ENCODE data around the gene TBL3.
A peak's percentile ranks its signal among the peaks of the same experiment; 100 is the strongest.

TBL3 gene

DNA sequence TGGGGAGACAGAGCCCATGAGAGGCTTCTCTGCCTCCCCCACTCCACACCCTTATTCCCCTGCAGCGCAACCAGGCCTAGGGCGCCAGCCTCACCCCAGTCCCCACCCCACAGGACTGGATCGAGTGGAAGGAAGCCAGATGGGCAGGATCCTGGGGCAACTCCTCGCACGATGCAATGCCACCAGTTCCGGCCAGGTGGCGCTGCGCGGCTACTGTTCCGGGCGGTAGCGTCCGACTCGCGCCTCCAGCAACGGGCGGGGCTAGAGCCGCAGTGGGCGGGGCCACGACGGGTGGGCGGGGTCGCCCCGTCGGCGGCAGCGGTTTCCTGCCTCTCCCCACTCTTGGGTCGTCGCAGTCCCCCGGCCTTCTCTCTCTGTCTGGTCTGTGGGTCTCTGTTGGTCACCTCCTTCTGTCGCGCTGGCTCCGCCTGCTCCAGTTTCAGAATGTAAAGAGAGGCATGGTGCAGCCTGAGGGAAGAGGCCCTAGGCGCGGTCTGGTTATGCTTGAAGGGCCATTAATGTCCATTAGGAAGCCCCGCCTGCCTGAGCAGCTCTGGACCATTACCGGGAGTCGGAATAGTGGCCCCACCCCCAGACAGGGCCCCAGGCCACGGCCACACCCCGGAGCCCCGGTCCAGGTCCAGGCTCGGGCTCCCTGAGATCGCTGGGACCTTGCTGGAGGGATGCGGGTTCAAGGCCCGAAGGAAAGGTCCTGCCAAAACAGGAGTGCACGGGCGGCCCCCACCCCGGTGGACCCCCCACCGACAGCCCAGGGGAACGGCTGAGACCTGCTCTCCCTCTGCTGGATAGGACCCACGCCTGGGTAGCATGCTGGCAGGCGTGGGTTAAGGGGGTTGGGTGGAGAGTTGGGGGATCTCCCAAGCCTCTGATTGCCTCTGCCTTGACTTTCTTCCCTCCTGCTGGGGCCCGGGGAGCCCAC, 51.5 kb downstream of the TBL3 start:
- Histone ChIP-seq H3K9me3 (ENCODE audit: severe bottlenecking) (no peaks in the 10 kb centered on the region), H3K27ac (peak overlapping the region; percentile 66), H3K27me3 (ENCODE audit: insufficient read depth, low read depth, severe bottlenecking) (no peaks in the 10 kb centered on the region), H3K4me3 (ENCODE audit: low read depth, low read length) (peak overlapping the region; percentile 20), H3K36me3 (no peaks in the 10 kb centered on the region)
- DNase-seq: peak; percentile 91
- TF ChIP-seq, protein P1, sequence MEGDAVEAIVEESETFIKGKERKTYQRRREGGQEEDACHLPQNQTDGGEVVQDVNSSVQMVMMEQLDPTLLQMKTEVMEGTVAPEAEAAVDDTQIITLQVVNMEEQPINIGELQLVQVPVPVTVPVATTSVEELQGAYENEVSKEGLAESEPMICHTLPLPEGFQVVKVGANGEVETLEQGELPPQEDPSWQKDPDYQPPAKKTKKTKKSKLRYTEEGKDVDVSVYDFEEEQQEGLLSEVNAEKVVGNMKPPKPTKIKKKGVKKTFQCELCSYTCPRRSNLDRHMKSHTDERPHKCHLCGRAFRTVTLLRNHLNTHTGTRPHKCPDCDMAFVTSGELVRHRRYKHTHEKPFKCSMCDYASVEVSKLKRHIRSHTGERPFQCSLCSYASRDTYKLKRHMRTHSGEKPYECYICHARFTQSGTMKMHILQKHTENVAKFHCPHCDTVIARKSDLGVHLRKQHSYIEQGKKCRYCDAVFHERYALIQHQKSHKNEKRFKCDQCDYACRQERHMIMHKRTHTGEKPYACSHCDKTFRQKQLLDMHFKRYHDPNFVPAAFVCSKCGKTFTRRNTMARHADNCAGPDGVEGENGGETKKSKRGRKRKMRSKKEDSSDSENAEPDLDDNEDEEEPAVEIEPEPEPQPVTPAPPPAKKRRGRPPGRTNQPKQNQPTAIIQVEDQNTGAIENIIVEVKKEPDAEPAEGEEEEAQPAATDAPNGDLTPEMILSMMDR (IDR thresholded peaks at IDR 0.05; ENCODE audit: low read depth, low read length): peak; percentile 98

DNA sequence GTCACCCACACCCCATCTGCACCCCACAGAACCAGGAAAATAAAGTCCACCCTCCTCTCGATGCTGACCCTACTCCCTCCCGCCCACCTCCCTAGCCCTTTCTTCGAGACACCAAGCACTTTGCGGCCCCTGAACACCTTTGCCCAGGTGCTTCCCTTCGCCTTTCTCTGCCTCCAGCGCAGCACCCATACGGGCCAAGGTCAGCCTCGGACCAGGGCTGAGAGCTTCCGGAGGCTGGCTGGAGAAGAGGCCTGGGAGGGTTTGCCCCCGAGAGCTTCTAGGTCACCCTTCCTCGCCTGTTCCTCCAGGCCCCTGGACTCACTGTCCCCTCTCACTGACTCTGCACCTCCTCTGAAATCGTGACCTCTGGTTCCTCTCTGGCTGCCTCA, 52.2 kb downstream of the TBL3 start:
- H3K36me3 ChIP-seq: no peaks in the 10 kb centered on the region
- H3K27ac ChIP-seq: no peak overlapping the region
- H3K9me3 ChIP-seq (ENCODE audit: severe bottlenecking): no peaks in the 10 kb centered on the region
- no peak for DNase-seq
- no peak overlapping the region for H3K4me3 ChIP-seq (ENCODE audit: low read depth, low read length)
- TF ChIP-seq, protein P1 (IDR thresholded peaks at IDR 0.05; ENCODE audit: low read depth, low read length): no peak
- H3K27me3 ChIP-seq (ENCODE audit: insufficient read depth, low read depth, severe bottlenecking): no peaks in the 10 kb centered on the region

GRCh38 chr16:2025251-2025650, 53.4 kb downstream of the TBL3 start:
- TF ChIP-seq, protein P1 (IDR thresholded peaks at IDR 0.05; ENCODE audit: low read depth, low read length): no peak
- Histone ChIP-seq H3K36me3 (peaks cover 6% of the 10 kb centered on the region), H3K27me3 (ENCODE audit: insufficient read depth, low read depth, severe bottlenecking) (no peaks in the 10 kb centered on the region), H3K4me3 (ENCODE audit: low read depth, low read length) (no peak overlapping the region), H3K27ac (no peak overlapping the region), H3K9me3 (ENCODE audit: severe bottlenecking) (no peaks in the 10 kb centered on the region)
- no peak for DNase-seq

DNA sequence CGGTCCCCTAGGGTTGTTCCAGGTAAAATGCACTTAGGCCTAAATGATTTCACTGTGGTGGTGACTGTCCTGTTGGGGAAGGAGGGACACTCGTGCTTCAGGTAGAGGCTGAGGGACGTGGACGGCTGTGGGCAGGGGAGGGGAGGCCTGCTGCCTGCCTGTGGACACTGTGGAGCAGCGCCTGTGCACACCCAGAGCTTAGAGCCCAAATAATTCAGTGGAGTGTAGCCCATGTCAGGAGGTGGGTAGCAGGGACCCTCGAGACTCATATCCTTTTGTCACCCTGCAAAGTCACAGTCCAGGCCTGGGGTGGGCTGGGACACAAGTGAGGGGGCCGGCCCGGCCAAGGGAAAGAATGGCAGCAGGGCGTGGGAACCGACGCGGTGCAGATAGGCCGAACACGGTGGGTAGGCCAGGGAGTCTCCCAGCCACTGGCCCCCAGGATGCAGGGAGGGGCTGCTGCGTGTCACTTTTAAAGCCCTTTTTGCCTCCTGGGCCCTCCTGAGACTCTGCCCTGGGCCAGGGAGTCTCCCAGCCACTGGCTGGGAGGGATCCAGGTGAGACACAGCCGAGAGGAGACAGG, 54.1 kb downstream of the TBL3 start:
- no peak for DNase-seq
- Histone ChIP-seq H3K27ac (no peak overlapping the region), H3K27me3 (ENCODE audit: insufficient read depth, low read depth, severe bottlenecking) (no peaks in the 10 kb centered on the region), H3K4me3 (ENCODE audit: low read depth, low read length) (no peak overlapping the region), H3K36me3 (peaks cover 8% of the 10 kb centered on the region), H3K9me3 (ENCODE audit: severe bottlenecking) (no peaks in the 10 kb centered on the region)
- TF ChIP-seq, protein P1 (IDR thresholded peaks at IDR 0.05; ENCODE audit: low read depth, low read length): no peak

DNA sequence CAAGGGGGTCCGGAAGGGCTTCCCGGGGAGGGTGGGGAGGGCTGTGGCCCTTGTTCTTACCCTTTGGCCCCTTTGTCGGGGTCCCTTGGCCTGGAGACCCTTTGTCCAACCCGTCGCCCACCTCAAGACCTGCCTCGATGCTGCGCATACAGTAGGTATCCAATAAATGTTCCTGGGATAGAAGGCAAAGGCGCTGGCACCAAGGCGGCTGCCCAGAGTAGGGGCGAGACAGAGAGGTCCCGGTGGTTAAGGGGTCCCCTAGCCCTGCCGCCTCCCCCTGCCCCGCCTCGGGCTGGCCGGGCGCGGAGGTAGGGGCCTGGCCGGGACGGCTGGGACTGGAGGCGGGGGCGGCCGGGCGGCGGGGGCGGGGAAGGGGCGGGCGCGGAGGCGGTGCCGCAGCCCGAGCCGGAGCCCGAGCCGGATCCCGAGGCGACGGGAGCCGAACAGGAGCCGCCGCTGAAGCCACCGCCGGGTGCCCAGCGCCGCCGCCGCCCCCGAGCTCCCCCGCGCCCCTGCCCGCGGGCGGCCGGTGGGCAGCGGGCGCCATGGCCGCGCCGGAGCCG, 54.7 kb downstream of the TBL3 start, which contains the start of gene NHERF2:
Gene NHERF2, plus strand, starts transcription at position 442 of the 563 bp plus-strand sequence. Its CDS starts 104 bp downstream, at position 546.
- TF ChIP-seq, protein P1 (IDR thresholded peaks at IDR 0.05; ENCODE audit: low read depth, low read length): no peak
- no peak within 1 kb of the TSS for H3K27ac ChIP-seq
- no peaks in the 10 kb centered on the region for H3K9me3 ChIP-seq (ENCODE audit: severe bottlenecking)
- peak within 1 kb of the TSS; percentile 41 for H3K4me3 ChIP-seq (ENCODE audit: low read depth, low read length)
- H3K36me3 ChIP-seq: peaks cover 10% of the 10 kb centered on the region
- DNase-seq: peak; percentile 38
- H3K27me3 ChIP-seq (ENCODE audit: insufficient read depth, low read depth, severe bottlenecking): no peaks in the 10 kb centered on the region
